Liver (tissue), 9 donors: ENCODE results near the gene FRMPD1. TPM values are rescaled to one million over a fixed set of nuclear protein-coding genes. Genes with fewer than 3 reads are reported as not detected.
A peak's percentile ranks its signal among the peaks of the same experiment; 100 is the strongest.

ENCODE experiments used
- DNase-seq: peaks from one replicate; pipeline ENCODE4 v3.0.0-alpha.2; 2017; ENCODE audit warnings: low spot score
- H3K27ac ChIP-seq, 2 donors: one replicate each; pipeline ENCODE4 v1.7.0; 2013; ENCODE audit warnings: inconsistent platforms in 2 of 2, low read length in 2 of 2, control low read depth in 1 of 2, low read depth in 1 of 2, mild to moderate bottlenecking in 1 of 2
- H3K27me3 ChIP-seq, 4 donors: one replicate each; pipeline versions ENCODE4 v1.6.1 to v1.7.0; 2013; ENCODE audit warnings: low read length in 3 of 4, inconsistent platforms in 1 of 4, mild to moderate bottlenecking in 1 of 4, moderate library complexity in 1 of 4; ENCODE audit not compliant: control insufficient read depth in 4 of 4, insufficient read depth in 4 of 4
- H3K36me3 ChIP-seq, 4 donors: one replicate each; pipeline versions ENCODE4 v1.6.1 to v1.7.0; 2013; ENCODE audit warnings: low read length in 3 of 4, mild to moderate bottlenecking in 3 of 4, low read depth in 1 of 4, moderate library complexity in 1 of 4; ENCODE audit not compliant: control insufficient read depth in 4 of 4, insufficient read depth in 3 of 4
- H3K4me1 ChIP-seq, 4 donors: one replicate each; pipeline versions ENCODE4 v1.6.1 to v1.7.0; 2013; ENCODE audit warnings: low read length in 3 of 4, mild to moderate bottlenecking in 3 of 4, moderate library complexity in 1 of 4; ENCODE audit not compliant: control insufficient read depth in 4 of 4, insufficient read depth in 4 of 4
- H3K4me3 ChIP-seq, 3 donors: one replicate each; pipeline versions ENCODE4 v1.6.1 to v1.7.0; 2013; ENCODE audit warnings: low read length in 3 of 3, control low read depth in 1 of 3, low read depth in 1 of 3, mild to moderate bottlenecking in 1 of 3
- H3K9ac ChIP-seq, 2 donors: one replicate each; pipeline ENCODE4 v1.7.0; 2013; ENCODE audit warnings: low read length in 2 of 2, mild to moderate bottlenecking in 2 of 2, moderate library complexity in 2 of 2, control low read depth in 1 of 2, low read depth in 1 of 2
- H3K9me3 ChIP-seq, 4 donors: one replicate each; pipeline versions ENCODE4 v1.6.1 to v1.7.0; 2013; ENCODE audit warnings: low read length in 3 of 4; ENCODE audit not compliant: control insufficient read depth in 4 of 4
- EGR1 ChIP-seq, 2 donors: IDR thresholded peaks; 2 replicates each; pipeline ENCODE4 v1.6.1; 2016 to 2018; ENCODE audit warnings: antibody characterized with exemption in 2 of 2, low read depth in 2 of 2
- FOXA1 ChIP-seq: IDR thresholded peaks from 2 replicates; pipeline ENCODE4 v1.6.1; 2016; ENCODE audit warnings: antibody characterized with exemption
- FOXA2 ChIP-seq: IDR thresholded peaks from 2 replicates; pipeline ENCODE4 v1.6.1; 2016; ENCODE audit warnings: antibody characterized with exemption
- GABPA ChIP-seq, 2 donors: IDR thresholded peaks in 1 of 2; conservative IDR thresholded peaks in 1 of 2; 2 replicates each; pipeline ENCODE4 v1.6.1; 2016; ENCODE audit warnings: antibody characterized with exemption in 2 of 2, mild to moderate bottlenecking in 1 of 2, moderate library complexity in 1 of 2
- HNF4A ChIP-seq, 2 donors: conservative IDR thresholded peaks; 2 replicates each; pipeline ENCODE4 v1.6.1; 2016; ENCODE audit warnings: antibody characterized with exemption in 2 of 2, mild to moderate bottlenecking in 2 of 2
- HNF4G ChIP-seq: IDR thresholded peaks from 2 replicates; pipeline ENCODE4 v1.6.1; 2016; ENCODE audit warnings: antibody characterized with exemption
- JUND ChIP-seq, 2 donors: IDR thresholded peaks; 2 replicates each; pipeline ENCODE4 v1.6.1; 2016; ENCODE audit warnings: antibody characterized with exemption in 2 of 2
- MAX ChIP-seq: IDR thresholded peaks from 2 replicates; pipeline ENCODE4 v1.6.1; 2016; ENCODE audit warnings: antibody characterized with exemption
- NR2F2 ChIP-seq: IDR thresholded peaks from 2 replicates; pipeline ENCODE4 v1.6.1; 2016; ENCODE audit warnings: antibody characterized with exemption
- RAD21 ChIP-seq, 2 donors: IDR thresholded peaks; 2 replicates each; pipeline ENCODE4 v1.6.1; 2016; ENCODE audit warnings: antibody characterized with exemption in 2 of 2, mild to moderate bottlenecking in 2 of 2
- RXRA ChIP-seq, 2 donors: IDR thresholded peaks; 2 replicates each; pipeline ENCODE4 v1.6.1; 2017 to 2018; ENCODE audit warnings: antibody characterized with exemption in 2 of 2, mild to moderate bottlenecking in 1 of 2
- SP1 ChIP-seq: IDR thresholded peaks from 2 replicates; pipeline ENCODE4 v1.6.1; 2018; ENCODE audit warnings: antibody characterized with exemption, mild to moderate bottlenecking
- TAF1 ChIP-seq: conservative IDR thresholded peaks from 2 replicates; pipeline ENCODE4 v1.6.1; 2016; ENCODE audit warnings: antibody characterized with exemption, mild to moderate bottlenecking
- YY1 ChIP-seq: IDR thresholded peaks from 2 replicates; pipeline ENCODE4 v1.6.1; 2016; ENCODE audit warnings: antibody characterized with exemption, mild to moderate bottlenecking
- ZBTB33 ChIP-seq: IDR thresholded peaks from 2 replicates; pipeline ENCODE4 v1.6.1; 2016; ENCODE audit warnings: antibody characterized with exemption
- WGBS: extraction: QIAGEN DNeasy Blood & Tissue Kit; methylation state at CpG from one replicate; pipeline ENCODE4 v1.1.7; 2013; 5-methylcytosine and 5-hydroxymethylcytosine counted together
- polyA plus RNA-seq, 2 donors: library from polyadenylated mRNA; stranded (reverse) in 1 of 2; unstranded in 1 of 2; fragments of 200-250 nt in 1 of 2; fragments of >200 nt in 1 of 2; fragmentation: Nextera tagmentation in 1 of 2; extraction: Ambion mirVana in 1 of 2; gene quantifications; one replicate each; pipeline versions ENCODE4 v1.2.1 to v1.2.3, GENCODE V29; 2013 to 2015
- total RNA-seq, 2 donors: library from RNA; depleted of rRNA; stranded (reverse); fragments of >200 nt; gene quantifications; one replicate each; pipeline ENCODE4 v1.2.3, GENCODE V29; 2014
- TF ChIP-seq, protein P1 (sequence below): IDR thresholded peaks from 2 replicates; pipeline ENCODE4 v1.6.1; 2016; ENCODE audit warnings: antibody characterized with exemption
- TF ChIP-seq, protein P2 (sequence below): IDR thresholded peaks from 2 replicates; pipeline ENCODE4 v1.6.1; 2016; ENCODE audit warnings: antibody characterized with exemption, mild to moderate bottlenecking
- TF ChIP-seq, protein P3 (sequence below): fragments of 150-350 bp; IDR thresholded peaks from 2 replicates; pipeline ENCODE4 v1.5.1; 2017; ENCODE audit warnings: improper control_type of control experiment, low read depth, low read length; ENCODE audit not compliant: missing input control
- donor health status: healthy.
- donor health status: healthy.
- donor health status: healthy.
- donor health status: healthy.
- donor health status: healthy.

The FRMPD1 gene
- total and polyA plus RNA-seq, 4 donors: 0.06 to 1.8 (median 0.17) TPM

DNA sequence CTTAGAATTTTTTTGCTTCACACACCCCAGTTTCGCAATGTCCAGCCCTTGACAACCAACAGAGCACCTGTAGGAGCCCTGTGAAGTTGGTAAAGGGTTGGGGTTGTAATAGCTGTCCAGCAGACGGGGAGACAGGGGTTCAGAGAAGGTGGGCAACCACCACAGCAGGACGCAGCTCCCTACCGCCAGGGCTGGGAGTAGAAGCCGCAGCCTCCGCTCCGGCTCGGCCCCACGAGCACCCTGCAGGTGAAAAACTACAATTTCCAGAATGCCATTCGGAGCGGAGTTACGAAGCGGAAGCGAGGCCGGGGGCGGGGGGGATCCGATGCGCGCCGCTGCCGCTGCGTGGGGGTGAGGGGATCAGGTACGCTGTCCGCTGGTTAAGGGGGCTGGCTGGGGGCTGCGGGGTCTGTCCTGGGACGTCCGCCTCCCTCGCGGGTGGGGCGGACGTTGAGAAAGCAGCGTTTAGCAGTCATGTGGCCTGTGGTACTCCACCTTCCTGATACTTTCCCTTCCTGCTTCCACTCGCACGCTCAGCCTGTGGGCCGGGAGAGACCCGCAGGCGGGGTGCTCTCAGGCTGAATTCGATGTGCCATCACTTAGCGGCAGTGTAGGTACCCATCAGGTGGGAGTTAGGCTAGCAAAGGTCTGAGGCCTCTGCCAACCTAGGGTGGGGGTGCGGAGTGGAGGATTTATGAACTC is 102.9 kb downstream of the FRMPD1 start, which contains the start of gene TRMT10B:
TRMT10B (plus strand) TSS at position 317 of the 702 bp plus-strand sequence. CDS start 8,127 bp downstream, outside the sequence.
- Histone ChIP-seq H3K9ac (peak within 1 kb of the TSS; percentile 17 to 90), H3K36me3 (no peaks in the 10 kb centered on the region), H3K27me3 (no peaks in the 10 kb centered on the region), H3K9me3 (no peaks in the 10 kb centered on the region), H3K4me3 (peak within 1 kb of the TSS; percentile 74 to 99 (median 75)), H3K27ac (peak within 1 kb of the TSS; percentile 42 to 83), H3K4me1 (peaks cover 2 to 13% (median 8%) of the 10 kb centered on the region in 4 donors)
- no peak for TF ChIP-seq FOXA2
- peak; percentile 13 for TF ChIP-seq YY1
- peak; percentile 30 to 83 for TF ChIP-seq GABPA (IDR thresholded peaks at IDR 0.05 in 1 of 2, conservative IDR thresholded peaks at IDR 0.05 in 1 of 2)
- TF ChIP-seq TAF1: no peak
- no peak for TF ChIP-seq EGR1 (IDR thresholded peaks at IDR 0.05; ENCODE audit: low read depth in 2 of 2)
- TF ChIP-seq FOXA1: no peak
- TF ChIP-seq HNF4A (conservative IDR thresholded peaks at IDR 0.05): no peak
- TF ChIP-seq, protein P1, sequence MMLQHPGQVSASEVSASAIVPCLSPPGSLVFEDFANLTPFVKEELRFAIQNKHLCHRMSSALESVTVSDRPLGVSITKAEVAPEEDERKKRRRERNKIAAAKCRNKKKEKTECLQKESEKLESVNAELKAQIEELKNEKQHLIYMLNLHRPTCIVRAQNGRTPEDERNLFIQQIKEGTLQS: no peak
- TF ChIP-seq, protein P2, sequence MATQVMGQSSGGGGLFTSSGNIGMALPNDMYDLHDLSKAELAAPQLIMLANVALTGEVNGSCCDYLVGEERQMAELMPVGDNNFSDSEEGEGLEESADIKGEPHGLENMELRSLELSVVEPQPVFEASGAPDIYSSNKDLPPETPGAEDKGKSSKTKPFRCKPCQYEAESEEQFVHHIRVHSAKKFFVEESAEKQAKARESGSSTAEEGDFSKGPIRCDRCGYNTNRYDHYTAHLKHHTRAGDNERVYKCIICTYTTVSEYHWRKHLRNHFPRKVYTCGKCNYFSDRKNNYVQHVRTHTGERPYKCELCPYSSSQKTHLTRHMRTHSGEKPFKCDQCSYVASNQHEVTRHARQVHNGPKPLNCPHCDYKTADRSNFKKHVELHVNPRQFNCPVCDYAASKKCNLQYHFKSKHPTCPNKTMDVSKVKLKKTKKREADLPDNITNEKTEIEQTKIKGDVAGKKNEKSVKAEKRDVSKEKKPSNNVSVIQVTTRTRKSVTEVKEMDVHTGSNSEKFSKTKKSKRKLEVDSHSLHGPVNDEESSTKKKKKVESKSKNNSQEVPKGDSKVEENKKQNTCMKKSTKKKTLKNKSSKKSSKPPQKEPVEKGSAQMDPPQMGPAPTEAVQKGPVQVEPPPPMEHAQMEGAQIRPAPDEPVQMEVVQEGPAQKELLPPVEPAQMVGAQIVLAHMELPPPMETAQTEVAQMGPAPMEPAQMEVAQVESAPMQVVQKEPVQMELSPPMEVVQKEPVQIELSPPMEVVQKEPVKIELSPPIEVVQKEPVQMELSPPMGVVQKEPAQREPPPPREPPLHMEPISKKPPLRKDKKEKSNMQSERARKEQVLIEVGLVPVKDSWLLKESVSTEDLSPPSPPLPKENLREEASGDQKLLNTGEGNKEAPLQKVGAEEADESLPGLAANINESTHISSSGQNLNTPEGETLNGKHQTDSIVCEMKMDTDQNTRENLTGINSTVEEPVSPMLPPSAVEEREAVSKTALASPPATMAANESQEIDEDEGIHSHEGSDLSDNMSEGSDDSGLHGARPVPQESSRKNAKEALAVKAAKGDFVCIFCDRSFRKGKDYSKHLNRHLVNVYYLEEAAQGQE: peak; percentile 31
- TF ChIP-seq ZBTB33: no peak
- TF ChIP-seq HNF4G: no peak
- TF ChIP-seq NR2F2: no peak
- no peak for TF ChIP-seq MAX
- no peak for TF ChIP-seq SP1
- no peak for TF ChIP-seq RXRA (IDR thresholded peaks at IDR 0.05)
- TF ChIP-seq, protein P3, sequence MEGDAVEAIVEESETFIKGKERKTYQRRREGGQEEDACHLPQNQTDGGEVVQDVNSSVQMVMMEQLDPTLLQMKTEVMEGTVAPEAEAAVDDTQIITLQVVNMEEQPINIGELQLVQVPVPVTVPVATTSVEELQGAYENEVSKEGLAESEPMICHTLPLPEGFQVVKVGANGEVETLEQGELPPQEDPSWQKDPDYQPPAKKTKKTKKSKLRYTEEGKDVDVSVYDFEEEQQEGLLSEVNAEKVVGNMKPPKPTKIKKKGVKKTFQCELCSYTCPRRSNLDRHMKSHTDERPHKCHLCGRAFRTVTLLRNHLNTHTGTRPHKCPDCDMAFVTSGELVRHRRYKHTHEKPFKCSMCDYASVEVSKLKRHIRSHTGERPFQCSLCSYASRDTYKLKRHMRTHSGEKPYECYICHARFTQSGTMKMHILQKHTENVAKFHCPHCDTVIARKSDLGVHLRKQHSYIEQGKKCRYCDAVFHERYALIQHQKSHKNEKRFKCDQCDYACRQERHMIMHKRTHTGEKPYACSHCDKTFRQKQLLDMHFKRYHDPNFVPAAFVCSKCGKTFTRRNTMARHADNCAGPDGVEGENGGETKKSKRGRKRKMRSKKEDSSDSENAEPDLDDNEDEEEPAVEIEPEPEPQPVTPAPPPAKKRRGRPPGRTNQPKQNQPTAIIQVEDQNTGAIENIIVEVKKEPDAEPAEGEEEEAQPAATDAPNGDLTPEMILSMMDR: peak; percentile 11
- TF ChIP-seq RAD21 (IDR thresholded peaks at IDR 0.05): peak in 1 of 2 donors; percentile 14
- no peak for TF ChIP-seq JUND (IDR thresholded peaks at IDR 0.05)
- 2% methylated on average over 40 of the region's 40 CpGs for WGBS
- DNase-seq: peak; percentile 68
